Endothelial cell of umbilical vein (primary cell): ENCODE data around the gene IQGAP2. TPM values are rescaled to one million over a fixed set of nuclear protein-coding genes. Genes with fewer than 3 reads are reported as not detected.

ENCODE experiments used
- BruUV-seq: library from RNA; stranded (reverse); fragments of 400-500 nt; replicated peaks from 2 replicates; lab custom pipeline; 2021; lab: Mats Ljungman, UMichigan
- CTCF ChIA-PET: fragments of 300-600, 350-600 bp; sonication (Branson Sonifier 250); formaldehyde crosslinking; loops from one replicate; lab custom pipeline; 2021; ENCODE audit warnings: antibody characterized with exemption, inconsistent platforms; lab: Charles Lee
- POLR2A ChIA-PET: fragments of 300-600, 350-600 bp; sonication (Branson Sonifier 250); formaldehyde crosslinking; loops from one replicate; lab custom pipeline; 2021; ENCODE audit warnings: antibody characterized with exemption, inconsistent platforms; lab: Charles Lee
- DNase-seq: peaks from one replicate; pipeline ENCODE4 v3.0.0-alpha.2; 2011; ENCODE audit warnings: low read depth, low spot score
- FAIRE-seq: peaks from 2 replicates; lab custom pipeline; 2011; peaks lifted over from hg19 to GRCh38; lab: Jason Lieb, UNC
- H2AFZ ChIP-seq: 2 replicates; pipeline ENCODE4 v1.6.0; 2012; ENCODE audit warnings: low read depth, low read length, control low read depth, inconsistent platforms
- H3K27ac ChIP-seq: 2 replicates; pipeline ENCODE4 v1.5.1; 2011; ENCODE audit warnings: low read depth, mild to moderate bottlenecking, control low read depth, low read length, moderate library complexity; ENCODE audit not compliant: insufficient read depth
- H3K27me3 ChIP-seq, 2 experiments: 2 replicates each; pipeline versions ENCODE4 v1.6.0 to v1.6.1; 2011; ENCODE audit warnings: low read length in 2 of 2, mixed read lengths in 1 of 2; ENCODE audit not compliant: control insufficient read depth in 2 of 2, insufficient read depth in 2 of 2
- H3K36me3 ChIP-seq, 2 experiments: 2 replicates in 1 of 2; 3 replicates in 1 of 2; pipeline ENCODE4 v1.5.1; 2011; ENCODE audit warnings: low read length in 2 of 2, mild to moderate bottlenecking in 1 of 2, moderate library complexity in 1 of 2; ENCODE audit not compliant: control insufficient read depth in 2 of 2, insufficient read depth in 2 of 2; ENCODE audit errors: extremely low read depth in 1 of 2
- H3K4me1 ChIP-seq: 3 replicates; pipeline ENCODE4 v1.5.1; 2011; ENCODE audit warnings: mild to moderate bottlenecking, low read length; ENCODE audit not compliant: control insufficient read depth, insufficient read depth; ENCODE audit errors: extremely low read depth
- H3K4me2 ChIP-seq: 2 replicates; pipeline ENCODE4 v1.6.1; 2011; ENCODE audit warnings: low read length, control low read depth, mixed read lengths; ENCODE audit not compliant: insufficient read depth
- H3K4me3 ChIP-seq, 3 experiments: fragments of 200-600 bp in 1 of 3; sonication (generic), shearing (Covaris generic) in 1 of 3; replicated peaks in 1 of 3; 2 replicates each; pipeline ENCODE4 v1.5.1; 2011 to 2016; ENCODE audit warnings: control low read depth in 3 of 3, low read length in 3 of 3, mild to moderate bottlenecking in 2 of 3, inconsistent platforms in 1 of 3, low read depth in 1 of 3, moderate library complexity in 1 of 3; ENCODE audit not compliant: insufficient read depth in 1 of 3
- H3K79me2 ChIP-seq: 2 replicates; pipeline ENCODE4 v1.6.0; 2012; ENCODE audit warnings: low read length, inconsistent platforms; ENCODE audit not compliant: control insufficient read depth, insufficient read depth
- H3K9ac ChIP-seq: replicated peaks from 2 replicates; pipeline ENCODE3; 2011; ENCODE audit warnings: low read length, control low read depth; ENCODE audit not compliant: insufficient read depth; ENCODE audit errors: extremely low read depth
- H3K9me1 ChIP-seq: replicated peaks from 3 replicates; pipeline ENCODE4 v1.6.0; 2011; ENCODE audit warnings: mild to moderate bottlenecking, low read length; ENCODE audit not compliant: control insufficient read depth, insufficient read depth; ENCODE audit errors: extremely low read depth
- H3K9me3 ChIP-seq: replicated peaks from 2 replicates; pipeline ENCODE4 v1.5.1; 2012; ENCODE audit warnings: low read length, inconsistent platforms; ENCODE audit not compliant: control insufficient read depth, insufficient read depth
- H4K20me1 ChIP-seq: replicated peaks from 2 replicates; pipeline ENCODE3; 2011; ENCODE audit warnings: mild to moderate bottlenecking, low read length; ENCODE audit not compliant: control insufficient read depth, insufficient read depth; ENCODE audit errors: extremely low read depth
- EZH2 ChIP-seq: IDR thresholded peaks from 2 replicates; pipeline ENCODE4 v1.6.1; 2012; ENCODE audit warnings: borderline replicate concordance, low read depth, mild to moderate bottlenecking, moderate library complexity, low read length, inconsistent platforms; ENCODE audit not compliant: severe bottlenecking
- FOS ChIP-seq: IDR thresholded peaks from 2 replicates; pipeline ENCODE4 v1.6.1; 2011; ENCODE audit warnings: mild to moderate bottlenecking, low read length, moderate library complexity, borderline replicate concordance; ENCODE audit not compliant: insufficient read depth
- GATA2 ChIP-seq: IDR thresholded peaks from 2 replicates; pipeline ENCODE4 v1.7.0; 2011; ENCODE audit warnings: low read depth, mild to moderate bottlenecking, moderate library complexity, mixed read lengths, low read length; ENCODE audit not compliant: insufficient read length, insufficient read depth
- JUN ChIP-seq: IDR thresholded peaks from 2 replicates; pipeline ENCODE4 v1.6.1; 2011; ENCODE audit warnings: borderline replicate concordance, low read depth; ENCODE audit not compliant: insufficient read length, insufficient read depth
- MYC ChIP-seq: IDR thresholded peaks from one replicate; pipeline ENCODE4 v1.6.1; 2011; ENCODE audit warnings: mild to moderate bottlenecking, low read depth, low read length
- POLR2A ChIP-seq: IDR thresholded peaks from 2 replicates; pipeline ENCODE4 v1.6.1; 2012; ENCODE audit warnings: low read depth, mild to moderate bottlenecking, control low read depth, low read length
- POLR2AphosphoS5 ChIP-seq: IDR thresholded peaks from 2 replicates; pipeline ENCODE4 v1.6.1; 2012; ENCODE audit warnings: low read depth, mild to moderate bottlenecking, control low read depth, low read length, moderate library complexity; ENCODE audit not compliant: insufficient read depth
- dilution Hi-C: fragments of 300-500 bp; cut with MboI; formaldehyde crosslinking; loops from one replicate; pipeline ENCODE4 v1.15.0; 2019; ENCODE audit warnings: low sequenced_read_pairs; ENCODE audit not compliant: extremely low pct_ligation_motif_present
- intact Hi-C: fragments of 100-400 bp; cut with micrococcal nuclease; formaldehyde crosslinking; loops from one replicate; pipeline ENCODE4 v1.10.0; 2022
- polyA plus RNA-seq, 4 experiments: library from polyadenylated mRNA; depleted of rRNA in 3 of 4; stranded (reverse) in 3 of 4; unstranded in 1 of 4; fragments of >200 nt; gene quantifications; 2 replicates each; pipeline versions ENCODE4 v1.2.1 to v1.2.3, GENCODE V29; 2011 to 2012; ENCODE audit warnings: missing spikeins in 1 of 4
- total RNA-seq: library from RNA; stranded (reverse); gene quantifications from 2 replicates; pipeline ENCODE4 v1.2.3, GENCODE V29; 2021
- TF ChIP-seq, protein P1 (sequence below): IDR thresholded peaks from 2 replicates; pipeline ENCODE4 v1.6.1; 2011; ENCODE audit not compliant: insufficient read depth, insufficient read length
- TF ChIP-seq, protein P2 (sequence below), 2 donors: IDR thresholded peaks; 1 replicate in 1 of 2; 2 replicates in 1 of 2; pipeline ENCODE4 v1.5.1; 2011; ENCODE audit warnings: low read length in 2 of 2, mild to moderate bottlenecking in 2 of 2, moderate library complexity in 2 of 2, control low read depth in 1 of 2, inconsistent platforms in 1 of 2, low read depth in 1 of 2; ENCODE audit not compliant: insufficient read depth in 1 of 2; ENCODE audit errors: extremely low read depth in 1 of 2

IQGAP2 gene
- total and polyA plus RNA-seq, 2 donors (not counting 3 experiments of a cell fraction or from before 2014, with no cell fraction given) = 4.5 to 4.7 TPM

DNA sequence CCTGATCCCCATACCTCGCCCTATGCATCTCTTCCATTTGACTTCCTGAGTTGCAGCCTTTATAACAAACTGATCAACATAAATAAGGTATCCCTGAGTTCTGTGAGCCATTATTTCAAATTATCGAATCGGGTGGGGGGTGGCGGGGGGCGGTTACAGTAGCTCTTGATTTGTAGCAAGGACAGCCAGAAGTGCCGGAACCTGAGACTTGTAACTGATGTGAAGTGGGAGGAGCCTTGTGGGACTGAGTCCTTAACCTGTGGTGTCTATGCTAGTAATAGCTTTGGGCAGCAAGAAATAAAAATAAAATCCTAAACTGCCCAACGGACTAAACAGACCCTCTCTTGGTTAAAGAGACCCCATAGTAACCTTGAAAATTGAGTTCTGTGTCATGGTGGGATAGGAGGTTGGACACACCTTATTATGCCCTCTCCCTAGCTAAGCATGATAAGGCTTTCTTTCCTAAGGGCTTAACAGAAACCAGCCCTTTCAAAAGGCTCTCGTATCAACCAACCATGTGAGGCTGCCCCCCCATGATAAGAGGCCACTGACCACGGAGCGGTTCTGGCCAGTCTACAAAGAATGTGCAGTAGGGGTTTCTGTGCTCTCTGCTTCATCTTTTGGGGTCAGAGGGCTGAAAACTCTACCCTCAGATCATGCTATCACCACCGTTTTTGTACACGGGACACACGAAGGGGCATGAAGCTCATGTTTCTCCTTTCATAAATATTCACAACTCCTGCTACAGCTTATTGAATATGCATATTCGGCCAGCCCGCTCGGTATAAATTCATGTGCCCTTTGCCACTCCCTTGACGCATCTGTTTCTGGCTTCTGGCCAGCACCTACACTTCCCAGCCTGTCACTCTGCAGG is 39.5 kb upstream of the IQGAP2 start:
- no TSS peak for BruUV-seq
- FAIRE-seq = no peak

More for the DNA sequence above, 39.5 kb upstream of the IQGAP2 start:
- POLR2A ChIA-PET = no interaction called here
- Histone ChIP-seq H3K27ac (no peak overlapping the region), H3K9me3 (no peaks in the 10 kb centered on the region), H4K20me1 (no peaks in the 10 kb centered on the region), H3K27me3 (no peaks in the 10 kb centered on the region), H3K4me2 (no peak overlapping the region), H2AFZ (no peak overlapping the region), H3K4me1 (no peaks in the 10 kb centered on the region), H3K36me3 (no peaks in the 10 kb centered on the region), H3K9me1 (no peaks in the 10 kb centered on the region), H3K9ac (no peak overlapping the region), H3K4me3 (no peak overlapping the region), H3K79me2 (no peaks in the 10 kb centered on the region)
- DNase-seq = no peak
- intact Hi-C loops (no loop called here), dilution Hi-C loops (no loop called here)
- TF ChIP-seq GATA2 (no peak), EZH2 (no peak), FOS (no peak), POLR2A (no peak), JUN (no peak), MYC (no peak), POLR2AphosphoS5 (no peak)
- TF ChIP-seq, protein P1, sequence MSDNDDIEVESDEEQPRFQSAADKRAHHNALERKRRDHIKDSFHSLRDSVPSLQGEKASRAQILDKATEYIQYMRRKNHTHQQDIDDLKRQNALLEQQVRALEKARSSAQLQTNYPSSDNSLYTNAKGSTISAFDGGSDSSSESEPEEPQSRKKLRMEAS = no peak
- TF ChIP-seq, protein P2, sequence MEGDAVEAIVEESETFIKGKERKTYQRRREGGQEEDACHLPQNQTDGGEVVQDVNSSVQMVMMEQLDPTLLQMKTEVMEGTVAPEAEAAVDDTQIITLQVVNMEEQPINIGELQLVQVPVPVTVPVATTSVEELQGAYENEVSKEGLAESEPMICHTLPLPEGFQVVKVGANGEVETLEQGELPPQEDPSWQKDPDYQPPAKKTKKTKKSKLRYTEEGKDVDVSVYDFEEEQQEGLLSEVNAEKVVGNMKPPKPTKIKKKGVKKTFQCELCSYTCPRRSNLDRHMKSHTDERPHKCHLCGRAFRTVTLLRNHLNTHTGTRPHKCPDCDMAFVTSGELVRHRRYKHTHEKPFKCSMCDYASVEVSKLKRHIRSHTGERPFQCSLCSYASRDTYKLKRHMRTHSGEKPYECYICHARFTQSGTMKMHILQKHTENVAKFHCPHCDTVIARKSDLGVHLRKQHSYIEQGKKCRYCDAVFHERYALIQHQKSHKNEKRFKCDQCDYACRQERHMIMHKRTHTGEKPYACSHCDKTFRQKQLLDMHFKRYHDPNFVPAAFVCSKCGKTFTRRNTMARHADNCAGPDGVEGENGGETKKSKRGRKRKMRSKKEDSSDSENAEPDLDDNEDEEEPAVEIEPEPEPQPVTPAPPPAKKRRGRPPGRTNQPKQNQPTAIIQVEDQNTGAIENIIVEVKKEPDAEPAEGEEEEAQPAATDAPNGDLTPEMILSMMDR (IDR thresholded peaks at IDR 0.05; ENCODE audit: extremely low read depth in 1 of 2, insufficient read depth in 1 of 2, low read depth in 1 of 2, low read length in 2 of 2) = no peak
- CTCF ChIA-PET = no interaction called here
